H7 (cell line): ENCODE results near the gene SBF2. TPM values are rescaled to one million over a fixed set of nuclear protein-coding genes. Genes with fewer than 3 reads are reported as not detected.

Experiments
- DNase-seq: peaks from one replicate; pipeline ENCODE4 v3.0.0; 2012
- H3K27me3 ChIP-seq: 2 replicates; pipeline ENCODE4 v1.6.0; 2011; ENCODE audit warnings: mild to moderate bottlenecking, low read length; ENCODE audit not compliant: control insufficient read depth, insufficient read depth
- H3K36me3 ChIP-seq: replicated peaks from 2 replicates; pipeline ENCODE4 v1.5.1; 2011; ENCODE audit warnings: low read length; ENCODE audit not compliant: control insufficient read depth, insufficient read depth
- H3K4me3 ChIP-seq: 2 replicates; pipeline ENCODE4 v1.5.1; 2011; ENCODE audit warnings: low read depth, mild to moderate bottlenecking, control low read depth, low read length, moderate library complexity; ENCODE audit not compliant: insufficient read depth
- total RNA-seq: library from RNA; depleted of rRNA; stranded (reverse); fragments of >200 nt; shearing (Covaris generic); gene quantifications from 2 replicates; pipeline ENCODE4 v1.2.3, GENCODE V29; 2014

The SBF2 gene
- total RNA-seq, 1 experiment from 2014 or later: 34.5 TPM

DNA sequence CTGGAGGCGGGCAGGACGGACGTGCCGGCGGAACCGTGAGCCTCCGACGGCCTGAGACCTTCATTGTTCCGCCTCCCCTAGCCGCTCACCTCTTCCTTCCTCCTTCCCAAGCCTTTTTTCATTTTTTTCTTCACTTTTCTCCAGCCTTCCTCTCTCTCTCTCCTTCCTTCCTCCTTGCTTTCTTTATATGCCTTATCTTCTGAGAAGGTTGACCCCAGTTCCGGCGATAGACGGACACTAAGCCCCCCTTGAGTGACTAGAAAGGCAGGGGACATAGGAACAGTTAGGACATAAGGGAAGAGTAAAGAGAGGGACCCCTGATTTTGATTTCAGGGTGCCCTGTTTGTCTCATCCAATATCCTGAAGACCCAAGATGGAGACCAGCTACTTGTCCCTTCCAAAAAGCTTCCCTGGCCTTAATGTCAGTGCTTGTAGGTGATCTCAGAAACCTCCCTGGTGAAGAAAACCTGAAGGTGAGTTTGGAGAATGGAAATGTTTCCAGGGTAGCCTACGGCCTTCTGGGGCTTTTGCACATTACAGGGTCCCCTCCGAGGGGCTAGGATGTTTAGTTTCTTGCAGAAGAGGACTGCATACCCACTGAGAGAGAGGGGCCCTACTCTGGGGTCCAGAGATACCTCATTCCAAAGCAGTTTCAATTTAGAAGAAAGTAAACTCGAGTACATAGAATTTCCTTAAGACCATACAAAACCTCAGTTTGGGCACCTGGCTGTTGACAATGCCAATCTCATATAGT lies 14.4 kb upstream of the SBF2 start:
- Histone ChIP-seq H3K4me3 (peak overlapping the region; percentile 83), H3K27me3 (peaks cover 22% of the 10 kb centered on the region; the same call in 1 of the 2 replicates)
- DNase-seq: no peak

DNA sequence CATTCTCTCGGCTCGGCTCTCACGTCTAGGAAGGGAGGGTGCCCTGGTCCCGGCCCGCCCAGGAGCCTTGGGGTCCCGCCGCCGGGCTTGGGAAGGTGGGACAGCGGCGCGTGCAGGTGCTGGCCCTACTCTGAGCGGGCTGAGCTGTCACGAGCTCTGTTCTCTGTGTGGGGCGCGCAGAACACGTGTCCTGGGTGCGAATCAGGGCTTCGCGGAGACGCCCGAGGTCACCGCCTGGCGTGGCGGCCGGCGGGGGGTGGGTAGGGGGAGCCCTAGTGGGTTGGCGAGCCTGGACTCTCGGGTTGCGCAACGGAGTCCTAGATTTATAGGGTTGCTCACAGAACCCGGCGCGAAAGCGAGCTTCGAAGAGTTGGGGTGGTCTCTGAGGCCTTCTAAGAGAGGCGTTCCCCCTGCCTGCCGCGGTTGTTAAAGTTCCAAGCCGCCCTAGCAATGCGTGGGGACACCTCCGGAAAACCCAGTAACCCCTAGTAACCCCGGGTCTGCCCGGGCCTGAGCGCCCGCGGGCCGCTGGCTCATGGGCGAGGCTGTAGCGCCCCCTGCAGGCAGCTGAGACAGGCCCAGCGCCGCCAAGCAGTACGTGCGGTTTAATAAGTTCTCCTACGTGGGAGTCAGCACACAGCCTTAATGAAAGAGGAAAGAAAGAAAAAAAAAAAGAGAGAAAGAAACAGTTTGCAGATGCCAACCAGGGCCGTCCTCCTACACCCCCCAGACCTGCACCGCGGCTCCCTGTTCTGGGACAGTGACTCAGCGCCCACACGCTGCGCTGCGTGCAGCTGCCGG lies 13.6 kb upstream of the SBF2 start:
- DNase-seq: peak; percentile 94
- Histone ChIP-seq H3K27me3 (peaks cover 25% of the 10 kb centered on the region; the same call in 1 of the 2 replicates), H3K36me3 (peaks cover 1% of the 10 kb centered on the region; the same call in 1 of the 2 replicates), H3K4me3 (peak overlapping the region; percentile 83)

More for the DNA sequence above, 14.4 kb upstream of the SBF2 start:
- H3K36me3 ChIP-seq: peaks cover 1% of the 10 kb centered on the region; the same call in 1 of the 2 replicates

DNA sequence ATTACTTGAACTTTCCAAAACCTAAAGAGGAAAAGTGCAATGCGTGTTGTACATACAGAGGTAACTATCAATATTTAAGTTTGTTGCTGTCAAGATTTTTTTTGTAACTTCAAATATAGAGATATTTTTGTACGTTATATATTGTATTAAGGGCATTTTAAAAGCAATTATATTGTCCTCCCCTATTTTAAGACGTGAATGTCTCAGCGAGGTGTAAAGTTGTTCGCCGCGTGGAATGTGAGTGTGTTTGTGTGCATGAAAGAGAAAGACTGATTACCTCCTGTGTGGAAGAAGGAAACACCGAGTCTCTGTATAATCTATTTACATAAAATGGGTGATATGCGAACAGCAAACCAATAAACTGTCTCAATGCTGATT lies 13.0 kb upstream of the SBF2 start:
- Histone ChIP-seq H3K36me3 (peaks cover 1% of the 10 kb centered on the region; the same call in 1 of the 2 replicates), H3K27me3 (peaks cover 31% of the 10 kb centered on the region; the same call in 1 of the 2 replicates), H3K4me3 (peak overlapping the region; percentile 83)
- no peak for DNase-seq

DNA sequence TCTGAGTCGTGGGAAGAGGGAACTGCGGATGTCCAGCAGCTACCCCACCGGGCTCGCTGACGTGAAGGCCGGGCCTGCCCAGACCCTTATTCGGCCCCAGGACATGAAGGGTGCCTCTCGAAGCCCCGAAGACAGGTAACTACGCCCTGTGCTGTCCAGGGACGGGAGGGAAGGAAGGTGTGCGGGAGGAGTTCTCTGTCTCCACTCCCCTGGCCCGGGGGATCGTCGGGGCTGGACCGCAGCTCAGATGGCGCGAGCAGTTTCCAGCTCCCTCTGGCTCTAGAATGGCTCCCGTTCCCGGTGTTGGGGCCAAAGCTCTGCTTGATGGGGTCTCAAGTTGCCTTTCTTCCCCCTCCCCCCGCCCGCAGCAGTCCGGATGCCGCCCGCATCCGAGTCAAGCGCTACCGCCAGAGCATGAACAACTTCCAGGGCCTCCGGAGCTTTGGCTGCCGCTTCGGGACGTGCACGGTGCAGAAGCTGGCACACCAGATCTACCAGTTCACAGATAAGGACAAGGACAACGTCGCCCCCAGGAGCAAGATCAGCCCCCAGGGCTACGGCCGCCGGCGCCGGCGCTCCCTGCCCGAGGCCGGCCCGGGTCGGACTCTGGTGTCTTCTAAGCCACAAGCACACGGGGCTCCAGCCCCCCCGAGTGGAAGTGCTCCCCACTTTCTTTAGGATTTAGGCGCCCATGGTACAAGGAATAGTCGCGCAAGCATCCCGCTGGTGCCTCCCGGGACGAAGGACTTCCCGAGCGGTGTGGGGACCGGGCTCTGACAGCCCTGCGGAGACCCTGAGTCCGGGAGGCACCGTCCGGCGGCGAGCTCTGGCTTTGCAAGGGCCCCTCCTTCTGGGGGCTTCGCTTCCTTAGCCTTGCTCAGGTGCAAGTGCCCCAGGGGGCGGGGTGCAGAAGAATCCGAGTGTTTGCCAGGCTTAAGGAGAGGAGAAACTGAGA lies 12.2 kb upstream of the SBF2 start:
- peak; percentile 77 for DNase-seq
- Histone ChIP-seq H3K4me3 (peak overlapping the region; percentile 83), H3K27me3 (peaks cover 38% of the 10 kb centered on the region; the same call in 1 of the 2 replicates), H3K36me3 (peaks cover 1% of the 10 kb centered on the region; the same call in 1 of the 2 replicates)

DNA sequence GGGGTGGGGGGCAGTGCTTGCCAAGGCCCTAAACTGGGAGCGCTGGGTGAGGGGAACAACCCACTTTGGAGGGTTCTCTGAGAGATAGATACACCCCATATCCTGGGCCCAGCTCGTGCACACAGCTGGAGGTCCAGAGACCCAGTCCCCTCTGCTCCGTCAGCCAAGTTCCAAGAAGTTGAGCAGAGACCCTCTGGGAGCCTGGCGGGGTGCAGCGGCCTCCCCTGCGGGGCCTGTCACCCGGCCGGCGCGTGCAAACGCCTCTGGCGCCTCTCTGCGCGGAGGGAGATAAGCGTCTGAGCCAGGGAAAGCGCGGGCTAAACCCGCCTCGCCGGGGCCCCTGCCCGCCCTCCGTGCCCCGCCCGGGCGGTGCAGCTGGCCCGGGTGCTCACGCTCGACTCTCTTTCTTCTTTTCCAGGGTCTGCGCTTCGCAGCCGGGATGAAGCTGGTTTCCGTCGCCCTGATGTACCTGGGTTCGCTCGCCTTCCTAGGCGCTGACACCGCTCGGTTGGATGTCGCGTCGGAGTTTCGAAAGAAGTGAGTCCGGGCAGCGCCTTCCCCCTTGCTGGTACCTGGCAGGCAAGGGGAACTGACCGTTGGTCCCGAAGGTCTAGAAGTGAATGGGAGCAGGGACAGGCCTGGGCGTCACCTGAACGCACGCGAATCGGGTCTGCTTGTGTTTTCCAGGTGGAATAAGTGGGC lies 11.4 kb upstream of the SBF2 start:
- peak; percentile 69 for DNase-seq
- Histone ChIP-seq H3K4me3 (peak overlapping the region; percentile 83), H3K36me3 (peaks cover 1% of the 10 kb centered on the region; the same call in 1 of the 2 replicates), H3K27me3 (peaks cover 39% of the 10 kb centered on the region; the same call in 1 of the 2 replicates)

DNA sequence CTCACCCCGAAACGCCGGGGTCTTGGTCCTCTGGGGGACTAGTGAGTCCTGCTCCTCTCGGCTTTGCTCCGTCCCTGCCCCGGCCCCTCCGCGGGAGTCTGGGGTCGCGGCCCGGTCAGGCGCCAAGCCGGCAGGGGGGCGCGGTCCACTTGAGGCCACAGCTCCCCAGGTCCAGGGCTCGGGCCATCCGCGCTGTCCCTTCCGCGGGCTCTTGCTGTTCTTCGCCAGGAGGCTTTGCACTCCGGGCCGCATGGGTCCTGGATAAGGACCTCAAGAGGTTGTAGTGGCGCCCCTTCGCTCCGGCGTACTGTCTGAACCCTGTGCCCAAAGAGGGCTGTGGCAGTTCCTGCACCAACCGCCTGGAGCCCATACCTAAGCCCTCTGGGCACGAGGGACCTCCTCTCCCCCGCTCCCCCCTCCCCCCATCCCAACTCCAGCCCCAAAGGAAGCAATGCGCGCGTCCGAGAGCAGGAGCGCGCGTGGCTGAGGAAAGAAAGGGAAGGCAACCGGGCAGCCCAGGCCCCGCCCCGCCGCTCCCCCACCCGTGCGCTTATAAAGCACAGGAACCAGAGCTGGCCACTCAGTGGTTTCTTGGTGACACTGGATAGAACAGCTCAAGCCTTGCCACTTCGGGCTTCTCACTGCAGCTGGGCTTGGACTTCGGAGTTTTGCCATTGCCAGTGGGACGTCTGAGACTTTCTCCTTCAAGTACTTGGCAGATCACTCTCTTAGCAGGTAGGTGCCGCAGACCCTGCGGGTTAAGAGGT lies 10.7 kb upstream of the SBF2 start, which contains the start of gene ADM:
Gene ADM, plus strand, starts transcription at position 579 of the 767 bp plus-strand sequence. CDS start 628 bp downstream, outside the sequence.
- H3K27me3 ChIP-seq: peaks cover 39% of the 10 kb centered on the region; the same call in 1 of the 2 replicates
- peak within 1 kb of the TSS; percentile 83 for H3K4me3 ChIP-seq
- DNase-seq: peak; percentile 95
- peaks cover 1% of the 10 kb centered on the region; the same call in 1 of the 2 replicates for H3K36me3 ChIP-seq

DNA sequence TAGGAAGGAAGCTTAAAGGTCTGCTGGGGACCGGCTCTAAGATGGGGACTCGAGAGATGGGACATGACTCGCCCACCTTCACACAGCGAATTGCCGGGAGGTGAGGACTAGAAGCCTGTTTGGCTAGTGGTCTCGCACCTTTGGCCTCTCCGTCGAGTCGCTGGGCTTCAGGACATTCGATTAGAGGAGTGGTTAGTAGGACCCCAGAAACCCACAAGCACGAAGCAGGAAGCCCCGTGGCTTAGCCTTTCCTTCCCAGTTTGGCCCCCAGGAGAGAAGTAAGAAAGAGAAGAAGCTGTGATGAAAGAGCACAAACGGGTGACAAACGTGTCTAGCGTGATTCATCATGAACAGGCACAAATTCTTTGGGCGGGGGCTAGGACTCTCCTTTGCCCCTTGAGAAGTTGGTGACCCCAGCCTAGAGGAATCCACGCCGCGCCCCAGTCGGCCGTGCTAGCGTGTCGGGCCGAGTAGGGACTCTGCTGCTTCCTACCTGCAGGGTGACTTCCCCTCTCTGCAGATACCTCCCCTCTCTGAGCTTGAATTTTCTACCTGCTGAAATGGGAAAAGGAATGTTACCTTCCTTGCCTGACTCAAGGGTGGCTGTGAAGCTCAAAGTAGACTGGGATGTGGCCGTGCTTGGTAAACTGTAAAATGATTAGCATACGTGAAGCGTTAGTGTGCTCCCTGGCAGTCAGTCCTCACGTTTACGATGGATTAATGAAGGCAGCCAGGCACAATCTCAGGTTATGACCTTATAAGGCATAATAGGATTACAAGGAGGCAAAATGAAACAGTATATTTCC lies 9.7 kb upstream of the SBF2 start:
- Histone ChIP-seq H3K4me3 (peak overlapping the region; percentile 83), H3K36me3 (peaks cover 1% of the 10 kb centered on the region; the same call in 1 of the 2 replicates), H3K27me3 (peaks cover 39% of the 10 kb centered on the region; the same call in 1 of the 2 replicates)
- DNase-seq: peak; percentile 79

DNA sequence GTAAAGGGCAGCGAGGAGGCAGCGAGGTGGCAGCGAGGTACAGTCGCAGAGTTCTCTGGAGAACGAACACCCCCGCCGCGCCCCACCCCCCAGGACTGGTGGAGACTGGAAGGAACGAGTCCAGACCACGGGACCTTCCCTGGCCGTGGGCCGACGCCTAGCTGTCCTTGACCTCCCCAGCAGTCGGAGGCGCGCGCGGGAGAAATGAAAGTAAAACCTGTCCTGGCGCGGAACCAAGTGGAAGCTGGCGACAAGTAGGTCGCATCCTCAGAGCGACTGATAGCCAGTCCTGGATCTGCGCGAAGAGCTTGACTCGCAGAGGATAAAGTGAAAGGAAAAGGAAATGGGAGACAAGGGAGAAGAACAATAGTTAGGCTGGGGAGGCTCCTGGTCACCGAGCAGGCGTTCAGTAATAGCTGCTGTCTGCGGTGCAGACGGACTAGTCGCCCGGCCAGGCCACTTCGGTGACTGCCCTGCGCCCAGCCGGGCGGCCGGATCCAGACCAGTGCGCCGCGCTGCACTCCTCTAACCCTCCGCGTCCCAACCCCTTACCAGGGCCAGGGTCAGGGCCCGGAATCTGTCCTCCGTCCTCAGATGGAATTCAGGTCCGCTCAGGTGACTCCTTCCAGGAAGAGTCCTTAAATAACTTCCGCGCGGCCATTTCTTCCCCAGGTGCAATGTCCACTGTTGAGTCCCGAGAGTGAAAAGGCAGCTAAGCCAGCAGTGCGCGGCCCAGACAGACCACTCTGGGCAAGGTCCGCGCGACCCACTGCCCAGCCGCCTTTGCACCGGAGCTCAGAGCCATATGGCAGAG lies 8.9 kb upstream of the SBF2 start:
- Histone ChIP-seq H3K27me3 (peaks cover 39% of the 10 kb centered on the region; the same call in 1 of the 2 replicates), H3K4me3 (peak overlapping the region; percentile 83), H3K36me3 (peaks cover 1% of the 10 kb centered on the region; the same call in 1 of the 2 replicates)
- DNase-seq: peak; percentile 76

DNA sequence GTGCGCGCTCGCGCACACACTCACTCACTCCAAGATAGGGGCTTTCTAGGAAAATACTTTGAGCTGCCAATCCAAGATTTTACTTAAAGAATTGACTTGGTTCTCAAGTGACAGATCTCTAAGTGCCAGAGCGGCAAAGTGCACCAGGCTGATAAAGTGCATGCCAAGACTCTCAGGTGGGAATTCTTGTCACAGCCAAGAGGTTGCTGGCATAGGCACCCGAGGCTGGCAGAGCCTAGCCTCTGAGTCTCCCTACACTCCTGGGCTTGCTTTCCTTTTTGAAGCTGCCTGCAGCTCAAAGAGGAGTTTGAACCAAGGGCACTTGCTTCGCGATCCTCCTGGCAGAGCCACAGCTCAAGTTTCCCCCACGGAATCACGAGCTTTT lies 8.3 kb upstream of the SBF2 start:
- Histone ChIP-seq H3K27me3 (peaks cover 39% of the 10 kb centered on the region; the same call in 1 of the 2 replicates), H3K36me3 (peaks cover 1% of the 10 kb centered on the region; the same call in 1 of the 2 replicates), H3K4me3 (peak overlapping the region; percentile 83)
- peak; percentile 43 for DNase-seq

DNA sequence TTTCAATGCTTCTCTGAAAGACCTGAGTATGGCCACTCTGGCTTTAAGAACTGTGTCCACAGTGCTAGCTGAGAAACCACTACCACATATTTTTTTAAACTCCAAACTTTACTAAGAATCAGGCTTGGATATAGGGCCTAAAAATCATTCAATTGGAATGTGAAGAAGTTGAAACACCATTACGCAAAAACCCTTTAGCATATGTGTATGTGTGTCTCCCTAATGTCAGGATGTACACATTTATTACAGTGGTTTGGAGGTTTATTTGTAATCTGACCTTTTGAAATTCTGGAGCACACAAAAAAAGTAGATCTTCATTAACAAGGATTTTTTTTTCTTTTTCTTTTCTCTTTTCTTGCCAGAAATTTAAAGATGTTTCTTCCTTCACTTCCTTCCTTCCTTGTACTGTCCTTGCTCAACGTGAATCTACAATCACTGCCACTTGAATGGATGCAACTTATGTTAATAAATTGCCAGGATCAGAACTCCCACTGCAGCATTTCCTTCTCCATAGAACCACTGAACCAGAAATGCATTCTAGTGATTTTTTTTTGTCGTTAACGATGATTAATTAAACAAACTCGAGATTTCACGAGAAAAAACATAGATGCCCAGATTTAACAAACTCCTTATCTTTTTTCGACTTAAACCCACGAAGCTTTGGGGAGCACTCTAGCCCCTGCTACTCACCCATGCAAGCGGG lies 7.8 kb upstream of the SBF2 start:
- peaks cover 1% of the 10 kb centered on the region; the same call in 1 of the 2 replicates for H3K36me3 ChIP-seq
- peak overlapping the region; percentile 83 for H3K4me3 ChIP-seq
- DNase-seq: no peak
- H3K27me3 ChIP-seq: peaks cover 38% of the 10 kb centered on the region; the same call in 1 of the 2 replicates

DNA sequence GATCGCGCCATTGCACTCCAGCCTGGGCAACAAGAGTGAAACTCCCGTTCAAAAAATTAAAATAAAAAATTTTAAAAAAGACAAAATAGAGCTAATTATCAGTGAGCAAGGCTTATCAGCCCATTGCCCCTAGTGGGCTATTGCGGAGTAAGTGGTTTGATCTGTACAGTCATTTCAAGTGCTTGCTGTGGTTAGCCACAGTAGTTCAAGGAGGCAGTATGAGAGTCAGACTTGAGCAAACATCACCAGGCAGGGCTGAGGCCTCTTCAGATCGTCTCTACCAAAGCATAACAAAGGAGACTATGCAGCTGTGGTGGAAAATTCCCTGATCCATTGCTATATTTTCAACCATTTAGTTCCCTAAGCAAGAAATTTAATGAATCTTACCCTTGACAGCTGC lies 4.3 kb upstream of the SBF2 start:
- Histone ChIP-seq H3K36me3 (no peaks in the 10 kb centered on the region), H3K4me3 (no peak overlapping the region), H3K27me3 (peaks cover 17% of the 10 kb centered on the region; the same call in 1 of the 2 replicates)
- DNase-seq: peak; percentile 17
